Activated T-helper 1 cell treated with anti-CD3 and anti-CD28 coated beads, Interleukin-2, amount 50 U/mL, for 16 hours (primary cell): ENCODE results near the gene PPM1H.
"Not testable (repeated sequence)": the region's sequence is repeated elsewhere in the genome, so short reads cannot be mapped to it uniquely, and the experiment has no call there.

Source experiments
- DNase-seq, 2 donors: peaks; one replicate each; pipeline ENCODE4 v3.0.0-alpha.2; 2020; ENCODE audit warnings: low read depth in 1 of 2, low spot score in 1 of 2

Gene PPM1H

DNA sequence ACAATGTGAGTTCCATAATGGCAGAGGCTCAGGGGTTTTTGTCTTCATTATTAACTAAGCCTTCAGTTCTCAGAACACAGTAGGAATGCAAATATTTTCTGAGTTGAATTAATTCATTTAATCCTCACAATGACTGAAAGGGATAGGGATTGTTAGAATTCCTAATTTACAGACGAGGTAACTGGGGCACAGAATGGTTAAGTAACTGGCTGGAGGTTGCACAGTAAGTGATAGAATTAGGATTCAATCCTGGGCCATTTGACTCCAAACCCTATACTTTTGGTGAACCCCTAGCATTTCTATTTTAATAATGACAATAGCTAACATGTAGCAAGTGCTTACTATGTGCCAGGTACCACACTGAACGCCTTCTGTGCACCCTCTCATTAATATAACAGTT lies 163.1 kb downstream of the PPM1H start:
- DNase-seq: no peak

DNA sequence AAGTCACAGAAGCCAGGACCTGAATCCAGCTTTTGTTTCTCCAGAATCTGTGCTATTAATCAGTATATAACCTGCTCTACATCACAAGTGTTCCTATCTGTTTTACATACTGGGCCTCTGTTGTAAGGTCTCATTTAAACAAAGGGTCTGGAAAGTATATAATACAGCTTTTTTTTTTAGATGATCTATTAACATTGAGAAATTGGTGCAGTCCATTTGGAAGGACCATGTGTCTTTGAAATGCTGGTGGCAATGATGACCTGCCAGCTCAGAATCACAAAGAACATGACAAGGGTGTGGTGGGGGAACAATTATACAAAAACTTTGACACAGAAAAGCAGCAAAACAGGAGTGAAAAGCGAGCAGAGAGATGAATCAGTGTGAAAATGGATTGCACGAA lies 164.6 kb downstream of the PPM1H start:
- DNase-seq: no peak

- no peak for DNase-seq
Observed at GRCh38 chr12:62769076-62769619, 165.8 kb downstream of the PPM1H start.

DNA sequence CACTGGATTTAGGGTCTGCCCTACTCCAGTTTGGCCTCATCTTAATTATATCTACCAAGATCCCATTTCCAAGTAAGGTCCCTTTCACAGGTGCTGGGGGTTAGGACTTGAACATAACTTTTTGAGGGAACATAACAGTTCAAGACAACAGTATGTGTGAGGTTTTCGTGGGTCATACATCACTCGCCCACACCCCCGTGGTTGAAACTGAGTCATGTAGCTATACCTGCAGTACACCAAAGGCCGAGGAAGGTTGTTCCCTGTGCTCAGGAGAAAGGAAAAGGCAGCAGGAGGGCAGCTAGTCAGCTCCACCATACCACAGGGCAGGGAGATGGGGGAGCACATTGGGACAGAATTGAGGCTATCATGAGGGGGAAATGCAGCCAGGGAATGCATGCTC lies 167.0 kb downstream of the PPM1H start:
- DNase-seq: no peak

- DNase-seq: no peak
Observed at GRCh38 chr12:62767496-62767895, 167.5 kb downstream of the PPM1H start.

- DNase-seq: no peak
Observed at GRCh38 chr12:62766496-62766895, 168.5 kb downstream of the PPM1H start.

GRCh38 chr12:62763861-62764645 lies 170.9 kb downstream of the PPM1H start:
- no peak for DNase-seq

DNA sequence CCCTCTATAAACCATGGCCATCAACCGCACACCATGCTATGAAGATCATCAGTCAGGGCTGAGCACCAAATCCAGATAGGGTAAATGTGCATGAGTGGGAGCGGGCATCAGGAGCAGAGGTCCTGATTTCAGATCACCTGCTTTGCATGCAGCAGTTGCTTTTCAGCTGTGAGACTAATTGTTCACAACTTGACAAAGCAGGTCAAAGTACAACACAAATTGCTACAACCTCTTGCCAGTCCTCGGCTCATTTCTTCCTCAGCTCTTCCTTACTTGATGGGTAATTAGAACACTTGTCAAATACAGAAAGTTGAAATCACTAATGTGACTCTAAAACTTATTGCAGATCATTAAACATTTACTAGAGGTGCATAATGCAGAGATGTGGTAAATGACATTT lies 171.6 kb downstream of the PPM1H start:
- DNase-seq: no peak

GRCh38 chr12:62762645-62763044 lies 172.3 kb downstream of the PPM1H start:
- no peak for DNase-seq

- DNase-seq: no peak
Observed at GRCh38 chr12:62761658-62762057, 173.3 kb downstream of the PPM1H start.

GRCh38 chr12:62760779-62761178 lies 174.2 kb downstream of the PPM1H start:
- no peak for DNase-seq

DNA sequence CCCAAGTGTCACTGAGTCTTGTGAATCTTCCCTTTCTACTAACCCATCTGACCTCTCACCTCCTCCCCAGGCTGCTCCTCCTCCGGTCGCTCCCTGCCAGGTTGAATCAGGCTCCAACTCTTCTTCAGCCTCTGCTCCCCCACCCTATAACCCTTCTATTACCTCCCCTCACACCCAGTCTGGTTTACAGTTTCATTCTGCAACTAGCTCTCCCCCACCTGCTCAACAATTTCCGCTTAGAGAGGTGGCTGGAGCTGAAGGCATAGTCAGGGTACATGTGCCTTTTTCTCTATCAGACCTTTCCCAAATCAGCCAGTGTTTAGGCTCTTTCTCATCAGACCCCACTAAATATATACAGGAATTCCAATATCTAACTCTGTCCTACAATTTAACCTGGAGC lies 174.6 kb downstream of the PPM1H start:
- not testable (repeated sequence) for DNase-seq

- DNase-seq: no peak
Observed at GRCh38 chr12:62758216-62758615, 176.7 kb downstream of the PPM1H start.

DNA sequence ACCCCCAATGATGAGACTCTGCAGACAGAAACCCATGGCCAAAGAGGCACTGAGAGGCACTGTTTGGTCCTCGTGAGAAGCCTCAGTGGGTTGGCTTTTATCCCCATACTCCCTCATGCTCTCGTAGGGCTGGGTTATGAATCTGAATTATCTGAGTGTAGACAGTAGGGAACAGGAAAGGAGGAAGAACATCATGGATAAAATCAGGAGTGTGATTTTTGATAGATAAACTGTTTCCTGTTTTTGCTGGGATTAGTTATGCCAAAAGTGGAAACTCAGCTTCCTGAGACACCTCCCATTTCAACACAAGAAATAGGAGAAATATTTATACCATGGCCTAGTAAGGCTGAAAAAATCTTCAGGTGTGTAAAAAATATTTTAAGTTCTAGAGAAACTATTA lies 177.9 kb downstream of the PPM1H start:
- DNase-seq: no peak

DNA sequence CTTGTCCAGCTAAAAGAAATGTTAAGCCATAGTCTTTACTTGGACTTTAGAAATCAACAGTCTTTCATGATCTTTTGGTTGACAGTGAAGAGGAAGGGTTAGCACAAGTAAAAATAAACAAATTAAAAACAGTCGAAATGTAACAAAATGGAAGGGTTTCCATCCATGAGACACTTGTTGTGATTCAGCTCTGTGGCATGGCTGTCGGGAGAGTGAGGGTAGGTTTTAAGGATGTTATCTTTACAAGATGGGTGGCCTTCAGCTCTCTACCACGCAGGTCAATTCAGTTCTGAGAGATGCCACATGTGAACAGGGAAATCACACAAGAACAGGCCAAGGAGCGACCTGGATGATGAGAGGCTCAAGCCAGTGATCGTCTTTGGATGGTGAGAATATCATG lies 180.2 kb downstream of the PPM1H start:
- no peak for DNase-seq

DNA sequence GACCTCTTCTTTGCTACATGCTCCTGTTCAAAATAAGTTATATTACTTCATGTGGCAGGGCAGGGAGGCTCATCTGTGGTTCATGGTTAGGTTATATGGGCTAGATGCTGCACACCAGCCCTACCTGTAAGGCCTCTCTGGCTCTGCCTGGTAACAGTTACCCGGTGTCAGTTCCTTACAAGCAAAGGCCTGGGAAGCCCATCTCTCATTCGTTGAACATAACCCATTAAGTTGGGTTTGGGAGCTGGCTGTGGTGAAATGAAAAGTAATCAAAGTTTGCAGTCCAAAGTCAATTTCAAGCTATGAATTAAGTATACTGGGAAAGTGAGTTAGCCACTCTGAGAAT lies 183.2 kb downstream of the PPM1H start:
- DNase-seq: no peak

- DNase-seq: no peak
Observed at GRCh38 chr12:62750941-62751809, 183.8 kb downstream of the PPM1H start.

GRCh38 chr12:62749586-62749985 lies 185.4 kb downstream of the PPM1H start:
- no peak for DNase-seq

DNA sequence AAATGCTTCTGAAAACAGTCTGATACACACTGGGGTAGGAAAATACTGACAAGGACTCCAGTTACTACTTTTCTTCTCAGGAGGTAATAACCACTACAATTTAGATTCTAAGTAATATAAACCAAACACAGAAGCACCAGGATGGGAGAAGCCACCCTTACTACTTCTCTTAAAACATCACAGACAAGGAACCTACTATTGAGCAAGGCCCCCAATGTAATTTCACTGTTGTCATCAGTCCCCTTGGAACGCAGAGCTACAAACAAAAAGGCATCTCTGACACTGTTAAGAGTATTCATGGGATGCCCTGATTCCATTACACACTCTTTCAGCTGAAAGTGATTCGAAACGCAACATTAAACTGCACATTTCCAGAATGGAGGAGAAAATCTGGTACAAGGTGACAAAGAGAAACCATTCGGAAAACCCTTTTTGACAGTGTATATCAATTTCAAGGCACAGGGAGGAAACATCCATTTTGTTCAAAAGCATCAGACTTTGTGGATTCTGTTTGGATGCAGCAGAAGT lies 185.9 kb downstream of the PPM1H start:
- no peak for DNase-seq

GRCh38 chr12:62744551-62744950 lies 190.4 kb downstream of the PPM1H start:
- DNase-seq: no peak

- DNase-seq: no peak
Observed at GRCh38 chr12:62739266-62740015, 195.5 kb downstream of the PPM1H start.
